Activated CD8-positive, alpha-beta memory T cell treated with anti-CD3 and anti-CD28 coated beads, Interleukin-2, amount 10 ng/mL, durations not matched to agents 7 days and 5 days (primary cell): ENCODE data around the gene MRPL2. TPM values are rescaled to one million over a fixed set of nuclear protein-coding genes. Genes with fewer than 3 reads are reported as not detected.

Source experiments
- ATAC-seq: fragments of 150-1000 bp; cut with Tn5 transposase; one replicate; pipeline ENCODE4 v1.10.0; 2021; ENCODE audit warnings: moderate library complexity
- CTCF ChIA-PET: fragments of 350-600 bp; sonication (Branson Sonifier 250); formaldehyde crosslinking; loops from one replicate; lab custom pipeline; 2021; ENCODE audit warnings: antibody characterized with exemption; lab: Charles Lee
- DNase-seq: peaks from one replicate; pipeline ENCODE4 v3.0.0-alpha.2; 2020
- H3K27ac Mint-ChIP-seq: one replicate; pipeline ENCODE4 v1.8.0; 2021; ENCODE audit warnings: mild to moderate bottlenecking, mixed read lengths
- H3K27me3 Mint-ChIP-seq: one replicate; pipeline ENCODE4 v1.8.0; 2021; ENCODE audit warnings: mixed read lengths
- H3K36me3 Mint-ChIP-seq: one replicate; pipeline ENCODE4 v1.8.0; 2021; ENCODE audit warnings: mild to moderate bottlenecking, mixed read lengths
- H3K4me1 Mint-ChIP-seq: one replicate; pipeline ENCODE4 v1.8.0; 2021; ENCODE audit warnings: mixed read lengths
- H3K4me3 Mint-ChIP-seq: one replicate; pipeline ENCODE4 v1.8.0; 2021; ENCODE audit warnings: mild to moderate bottlenecking, moderate library complexity, mixed read lengths
- H3K9me3 Mint-ChIP-seq: one replicate; pipeline ENCODE4 v1.8.0; 2022; ENCODE audit warnings: low read depth, mixed read lengths
- total RNA-seq, 2 experiments: library from RNA; stranded (reverse); gene quantifications; one replicate each; pipeline ENCODE4 v1.2.3, GENCODE V29; 2021

The MRPL2 gene
- total RNA-seq, 2 experiments from 2014 or later = 64.2 to 71.0 TPM

- Mint-ChIP-seq H3K4me3 (no peak overlapping the region), H3K9me3 (no peaks in the 10 kb centered on the region), H3K36me3 (peaks cover 13% of the 10 kb centered on the region), H3K4me1 (peaks cover 39% of the 10 kb centered on the region), H3K27ac (no peak overlapping the region), H3K27me3 (no peaks in the 10 kb centered on the region)
- ATAC-seq (no peak), DNase-seq (no peak)
- CTCF ChIA-PET = interaction anchor here (2.2 kb wide), 1 partner anchor 9 kb away, joined by 7 read pairs; no protein-coding TSS in a partner anchor
Measured at GRCh38 chr6:43019152-43019551, 40.1 kb downstream of the MRPL2 start.

DNA sequence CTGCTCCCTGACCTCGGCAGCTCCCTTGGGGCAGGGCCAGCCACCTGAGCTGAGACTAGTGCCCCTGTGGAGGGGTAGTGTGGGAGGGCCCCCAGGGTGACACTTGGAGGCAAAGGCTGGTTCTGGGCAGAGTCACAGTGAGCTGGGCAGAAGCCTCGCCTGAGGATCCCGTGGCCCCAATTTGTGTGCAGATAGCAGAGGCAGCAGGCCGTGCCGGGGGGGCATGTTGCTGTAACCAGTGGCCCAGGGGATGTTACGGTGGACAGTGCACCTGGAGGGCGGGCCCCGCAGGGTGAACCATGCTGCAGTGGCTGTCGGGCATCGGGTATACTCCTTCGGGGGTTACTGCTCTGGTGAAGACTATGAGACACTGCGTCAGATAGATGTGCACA lies 42.3 kb downstream of the MRPL2 start:
- Mint-ChIP-seq H3K9me3 (no peaks in the 10 kb centered on the region), H3K4me3 (no peak overlapping the region), H3K36me3 (peaks cover 20% of the 10 kb centered on the region), H3K27me3 (no peaks in the 10 kb centered on the region), H3K27ac (peak overlapping the region; percentile 7), H3K4me1 (peaks cover 43% of the 10 kb centered on the region)
- CTCF ChIA-PET = interaction anchor here (1.2 kb wide), 1 partner anchor 37 kb away, joined by 3 read pairs; the partner anchor contains the start of gene CUL7
- ATAC-seq (no peak), DNase-seq (no peak)

DNA sequence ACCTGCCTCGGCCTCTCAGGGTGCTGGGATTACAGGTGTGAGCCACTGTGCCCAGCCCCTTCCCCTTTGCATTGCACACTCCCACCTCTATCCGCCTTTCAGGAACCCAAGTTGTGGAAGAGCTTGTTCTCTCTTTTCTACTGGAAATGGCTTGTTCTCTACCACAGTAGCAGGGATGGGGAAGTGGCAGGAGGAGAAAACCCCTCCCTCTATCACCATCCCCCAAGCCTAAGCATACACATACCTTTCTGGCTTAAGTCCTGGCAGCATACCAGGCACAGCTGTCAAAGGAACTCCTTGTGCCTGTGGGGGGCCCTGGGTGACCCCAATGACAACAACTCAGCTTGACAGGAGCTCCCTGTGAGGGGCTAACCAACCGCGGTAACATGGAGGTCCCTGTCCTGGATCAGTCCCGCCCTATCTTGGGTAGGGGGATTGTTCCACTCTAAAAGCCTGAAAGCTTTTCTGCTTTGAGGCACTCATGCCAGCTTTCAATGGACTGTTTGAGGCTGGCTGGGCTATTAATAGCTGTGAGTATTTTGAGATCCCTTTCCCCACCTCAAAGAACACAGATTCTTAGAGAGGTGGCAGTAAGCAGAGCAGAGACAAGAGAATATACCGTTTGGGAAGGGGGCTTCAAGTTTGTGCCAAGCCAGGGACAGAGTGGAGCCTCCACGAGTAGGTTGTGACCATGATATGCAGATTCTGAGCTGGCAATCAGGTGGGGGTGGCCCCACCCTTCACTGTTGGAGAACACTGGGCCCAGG lies 42.9 kb downstream of the MRPL2 start:
- DNase-seq = no peak
- ATAC-seq = no peak
- no peaks in the 10 kb centered on the region for H3K27me3 Mint-ChIP-seq
- H3K9me3 Mint-ChIP-seq = no peaks in the 10 kb centered on the region
- CTCF ChIA-PET = interaction anchor here (0.9 to 1.2 kb wide), 3 partner anchors 37 to 157 kb away, joined by 3 read pairs; partner anchors contain the start of gene CUL7
- no peak overlapping the region for H3K4me3 Mint-ChIP-seq
- H3K36me3 Mint-ChIP-seq = peaks cover 20% of the 10 kb centered on the region
- H3K27ac Mint-ChIP-seq = peak overlapping the region; percentile 7
- peaks cover 47% of the 10 kb centered on the region for H3K4me1 Mint-ChIP-seq

DNA sequence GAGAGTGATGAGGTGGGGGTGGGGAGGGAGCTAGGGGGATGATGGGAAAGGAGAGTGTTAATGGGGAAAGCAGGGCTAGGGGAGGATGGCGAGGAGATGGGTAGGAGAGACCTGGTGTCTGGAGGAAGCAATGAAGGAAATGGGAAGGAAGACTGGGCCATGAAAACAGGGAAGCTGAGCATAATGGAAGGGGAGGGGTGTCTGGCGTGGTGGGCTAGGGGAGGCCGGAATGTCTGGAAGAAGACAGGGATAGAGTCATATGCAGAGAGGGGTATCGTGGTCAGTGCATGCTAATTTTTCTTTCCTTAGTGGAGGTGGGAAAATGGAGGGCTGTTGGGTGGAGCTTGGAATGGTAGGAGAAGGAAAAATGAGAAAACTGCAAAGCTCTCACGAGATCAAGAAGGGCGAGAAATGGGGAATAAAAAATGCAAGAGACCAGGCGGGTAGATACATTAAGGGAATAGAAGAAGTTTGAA lies 44.8 kb downstream of the MRPL2 start:
- H3K4me1 Mint-ChIP-seq = peaks cover 43% of the 10 kb centered on the region

GRCh38 chr6:43013843-43014433 lies 45.3 kb downstream of the MRPL2 start, which contains the start of the genes KLHDC3 and MEA1:
KLHDC3 (plus strand) TSS chr6:43014249; CDS start chr6:43017193, 2,944 bp downstream.
MEA1 (minus strand) TSS chr6:43013946; CDS start chr6:43013813, 133 bp downstream.
- Mint-ChIP-seq H3K4me1 (peaks cover 41% of the 10 kb centered on the region), H3K27ac (peak within 1 kb of the TSS; percentile 83), H3K36me3 (peaks cover 19% of the 10 kb centered on the region), H3K4me3 (peak within 1 kb of the TSS; percentile 96), H3K9me3 (no peaks in the 10 kb centered on the region), H3K27me3 (no peaks in the 10 kb centered on the region)
- CTCF ChIA-PET = interaction anchor here (1.0 to 3.7 kb wide), 8 partner anchors 10 to 492 kb away, joined by 3 to 15 read pairs (median 4); partner anchors contain the start of genes CNPY3, PEX6 and PPP2R5D
- ATAC-seq (peak; percentile 93), DNase-seq (peak; percentile 100)

More for the DNA sequence above, 44.8 kb downstream of the MRPL2 start:
- Mint-ChIP-seq H3K27me3 (no peaks in the 10 kb centered on the region), H3K27ac (peak overlapping the region; percentile 70), H3K9me3 (no peaks in the 10 kb centered on the region), H3K36me3 (peaks cover 22% of the 10 kb centered on the region), H3K4me3 (peak overlapping the region; percentile 96)
- CTCF ChIA-PET = interaction anchor here (1.1 to 3.7 kb wide), 8 partner anchors 11 to 129 kb away, joined by 3 to 15 read pairs (median 5); partner anchors contain the start of genes CNPY3, PEX6 and PPP2R5D
- no peak for DNase-seq
- ATAC-seq = no peak

GRCh38 chr6:43013097-43013842 lies 46.0 kb downstream of the MRPL2 start:
- Mint-ChIP-seq H3K9me3 (no peaks in the 10 kb centered on the region), H3K27ac (peak overlapping the region; percentile 83), H3K36me3 (peaks cover 17% of the 10 kb centered on the region), H3K4me3 (peak overlapping the region; percentile 96), H3K27me3 (no peaks in the 10 kb centered on the region), H3K4me1 (peaks cover 41% of the 10 kb centered on the region)
- peak; percentile 35 for ATAC-seq
- CTCF ChIA-PET = interaction anchor here (1.0 to 3.7 kb wide), 7 partner anchors 9 to 493 kb away, joined by 3 to 15 read pairs (median 3); partner anchors contain the start of genes CNPY3 and PEX6
- DNase-seq = peak; percentile 46

DNA sequence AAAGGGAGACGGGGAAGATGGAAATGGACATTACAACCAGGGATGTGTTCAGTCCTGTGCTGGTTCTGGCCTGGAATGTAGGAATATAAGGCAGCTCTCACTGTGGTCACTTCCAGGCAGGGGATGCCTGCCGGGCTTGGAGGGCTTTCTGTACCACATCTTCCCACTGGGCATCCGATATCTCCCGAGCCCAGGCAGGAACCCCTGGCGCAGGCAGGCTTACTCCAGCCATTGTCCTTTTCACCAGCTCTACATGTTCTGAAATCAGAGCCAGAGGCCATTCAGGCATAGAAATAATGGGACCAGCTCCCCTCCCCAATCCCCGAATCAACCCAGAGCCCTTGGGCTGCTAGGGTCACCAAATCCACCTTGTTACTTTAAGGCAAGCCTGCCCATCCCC lies 46.9 kb downstream of the MRPL2 start:
- Mint-ChIP-seq H3K4me3 (peak overlapping the region; percentile 96), H3K27ac (peak overlapping the region; percentile 19), H3K4me1 (peaks cover 41% of the 10 kb centered on the region), H3K36me3 (peaks cover 22% of the 10 kb centered on the region), H3K27me3 (no peaks in the 10 kb centered on the region), H3K9me3 (no peaks in the 10 kb centered on the region)
- ATAC-seq = no peak
- DNase-seq = no peak
- CTCF ChIA-PET = interaction anchor here (1.0 to 3.7 kb wide), 4 partner anchors 10 to 132 kb away, joined by 3 to 15 read pairs (median 8); partner anchors contain the start of genes CNPY3 and PEX6

GRCh38 chr6:43011207-43011606 lies 48.0 kb downstream of the MRPL2 start:
- peaks cover 24% of the 10 kb centered on the region for H3K36me3 Mint-ChIP-seq

GRCh38 chr6:43009124-43009523 lies 50.1 kb downstream of the MRPL2 start:
- DNase-seq (peak; percentile 60), ATAC-seq (no peak)
- Mint-ChIP-seq H3K27ac (no peak overlapping the region), H3K4me3 (no peak overlapping the region), H3K27me3 (no peaks in the 10 kb centered on the region), H3K36me3 (peaks cover 24% of the 10 kb centered on the region), H3K9me3 (no peaks in the 10 kb centered on the region), H3K4me1 (peaks cover 21% of the 10 kb centered on the region)
- CTCF ChIA-PET = interaction anchor here (0.8 to 2.6 kb wide), 3 partner anchors 11 to 134 kb away, joined by 3 to 15 read pairs (median 7); partner anchors contain the start of genes CNPY3 and RRP36

More at GRCh38 chr6:43011207-43011606, 48.0 kb downstream of the MRPL2 start:
- ATAC-seq (no peak), DNase-seq (no peak)
- Mint-ChIP-seq H3K4me3 (no peak overlapping the region), H3K27me3 (no peaks in the 10 kb centered on the region), H3K4me1 (peaks cover 34% of the 10 kb centered on the region), H3K27ac (no peak overlapping the region), H3K9me3 (no peaks in the 10 kb centered on the region)
- CTCF ChIA-PET = interaction anchor here (1.3 to 2.6 kb wide), 4 partner anchors 9 to 132 kb away, joined by 3 to 15 read pairs (median 6); partner anchors contain the start of genes MRPL2 and RRP36

DNA sequence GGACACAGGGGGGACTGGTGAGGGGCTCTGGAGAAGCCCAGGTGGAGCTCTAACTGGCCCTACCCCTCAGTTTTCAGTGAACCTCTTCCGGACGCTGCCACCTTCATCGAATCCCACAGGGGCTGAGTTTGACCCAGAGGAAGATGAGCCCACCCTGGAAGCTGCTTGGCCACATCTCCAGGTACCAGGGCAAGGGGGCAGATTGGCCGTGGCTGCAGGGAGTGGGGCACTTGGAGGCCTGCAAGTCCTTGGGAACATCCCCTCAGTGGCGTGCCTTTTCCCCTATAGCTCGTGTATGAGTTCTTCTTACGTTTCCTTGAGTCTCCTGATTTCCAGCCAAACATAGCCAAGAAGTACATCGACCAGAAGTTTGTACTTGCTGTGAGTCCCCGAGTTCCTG lies 52.1 kb downstream of the MRPL2 start:
- Mint-ChIP-seq H3K9me3 (no peaks in the 10 kb centered on the region), H3K36me3 (peaks cover 17% of the 10 kb centered on the region), H3K4me3 (no peak overlapping the region)

DNA sequence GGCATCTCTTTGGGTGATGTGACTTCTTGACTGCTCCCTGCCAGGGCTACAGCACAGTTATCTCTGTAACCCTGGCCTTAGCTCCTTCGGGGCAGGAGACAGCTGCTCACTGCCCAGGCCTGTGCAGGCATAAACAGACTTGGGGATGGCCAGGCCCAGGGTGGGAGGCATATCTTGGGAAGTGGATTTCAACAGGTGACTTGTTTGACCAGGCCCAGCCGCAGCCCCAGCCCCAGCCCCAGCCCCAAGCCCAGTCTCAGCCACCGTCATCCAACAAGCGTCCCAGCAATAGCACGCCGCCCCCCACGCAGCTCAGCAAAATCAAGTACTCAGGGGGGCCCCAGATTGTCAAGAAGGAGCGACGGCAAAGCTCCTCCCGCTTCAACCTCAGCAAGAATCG lies 53.0 kb downstream of the MRPL2 start:
- Mint-ChIP-seq H3K4me3 (no peak overlapping the region), H3K9me3 (no peaks in the 10 kb centered on the region), H3K4me1 (no peaks in the 10 kb centered on the region), H3K36me3 (peaks cover 17% of the 10 kb centered on the region), H3K27me3 (no peaks in the 10 kb centered on the region), H3K27ac (no peak overlapping the region)
- ATAC-seq = no peak
- CTCF ChIA-PET = interaction anchor here (3.5 kb wide), 1 partner anchor 138 kb away, joined by 14 read pairs; no protein-coding TSS in a partner anchor
- no peak for DNase-seq

More for the DNA sequence above, 52.1 kb downstream of the MRPL2 start:
- Mint-ChIP-seq H3K27me3 (no peaks in the 10 kb centered on the region), H3K4me1 (peaks cover 8% of the 10 kb centered on the region), H3K27ac (no peak overlapping the region)
- DNase-seq (no peak), ATAC-seq (no peak)
- CTCF ChIA-PET = interaction anchor here (1.3 to 3.5 kb wide), 2 partner anchors 69 to 137 kb away, joined by 3 to 14 read pairs; no protein-coding TSS in a partner anchor

GRCh38 chr6:43005844-43006243 lies 53.4 kb downstream of the MRPL2 start:
- DNase-seq (no peak), ATAC-seq (no peak)
- Mint-ChIP-seq H3K27ac (no peak overlapping the region), H3K9me3 (no peaks in the 10 kb centered on the region), H3K4me1 (no peaks in the 10 kb centered on the region), H3K4me3 (no peak overlapping the region), H3K27me3 (no peaks in the 10 kb centered on the region), H3K36me3 (peaks cover 14% of the 10 kb centered on the region)
- CTCF ChIA-PET = interaction anchor here (0.9 to 3.5 kb wide), 2 partner anchors 65 to 138 kb away, joined by 3 to 14 read pairs; no protein-coding TSS in a partner anchor
